ENCODE results near the gene TENM3.

TENM3 gene

DNA sequence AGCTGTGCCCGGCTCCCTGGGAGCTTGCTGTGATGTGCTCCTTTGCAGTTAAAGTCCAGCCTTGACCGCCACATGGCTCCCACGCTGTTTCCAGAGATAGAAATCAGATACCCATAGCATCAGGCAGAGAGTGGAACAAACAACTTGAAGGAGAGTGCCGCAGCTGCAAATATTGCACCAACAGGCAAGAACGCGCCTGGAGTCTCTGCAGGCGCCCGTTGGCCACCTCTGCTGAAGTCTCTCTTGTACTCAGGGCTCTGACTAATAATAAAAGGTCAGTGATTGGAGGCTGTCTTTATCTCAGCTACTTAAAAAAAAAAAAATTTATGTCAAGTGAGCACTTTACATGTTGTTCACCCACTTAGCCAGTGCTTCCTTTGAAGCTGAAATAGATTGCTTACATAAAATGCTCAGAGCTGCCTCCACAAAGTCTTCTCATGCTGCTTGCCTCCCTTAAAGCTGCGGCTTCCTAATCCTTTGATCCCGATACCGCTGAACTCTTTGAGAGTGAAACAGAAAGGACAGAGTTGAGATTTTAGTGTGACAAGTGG lies 30.9 kb upstream of the TENM3 start:
- Histone ChIP-seq H3K36me3 (ENCODE audit: control insufficient read depth in 1 of 2, insufficient read depth in 2 of 2, low read length in 2 of 2) (no peaks in the 10 kb centered on the region), H3K9me3 (ENCODE audit: control insufficient read depth in 1 of 2, low read length in 2 of 2) (no peaks in the 10 kb centered on the region), H3K4me1 (ENCODE audit: control insufficient read depth in 1 of 2, insufficient read depth in 2 of 2, low read length in 2 of 2) (peaks cover 2 to 10% of the 10 kb centered on the region in 2 donors), H3K27ac (ENCODE audit: low read length) (no peak overlapping the region), H3K27me3 (ENCODE audit: low read depth, low read length) (no peaks in the 10 kb centered on the region), H3K4me3 (ENCODE audit: low read depth in 1 of 2, low read length in 2 of 2) (no peak overlapping the region)

GRCh38 chr4:182213004-182213403 lies 30.2 kb upstream of the TENM3 start:
- Histone ChIP-seq H3K4me1 (ENCODE audit: control insufficient read depth in 1 of 2, insufficient read depth in 2 of 2, low read length in 2 of 2) (peaks cover 0 to 4% of the 10 kb centered on the region in 2 donors), H3K4me3 (ENCODE audit: low read depth in 1 of 2, low read length in 2 of 2) (no peak overlapping the region), H3K27me3 (ENCODE audit: low read depth, low read length) (no peaks in the 10 kb centered on the region), H3K9me3 (ENCODE audit: control insufficient read depth in 1 of 2, low read length in 2 of 2) (no peaks in the 10 kb centered on the region), H3K36me3 (ENCODE audit: control insufficient read depth in 1 of 2, insufficient read depth in 2 of 2, low read length in 2 of 2) (no peaks in the 10 kb centered on the region), H3K27ac (ENCODE audit: low read length) (no peak overlapping the region)

GRCh38 chr4:182215148-182215547 lies 28.1 kb upstream of the TENM3 start:
- Histone ChIP-seq H3K27me3 (ENCODE audit: low read depth, low read length) (no peaks in the 10 kb centered on the region), H3K27ac (ENCODE audit: low read length) (no peak overlapping the region), H3K4me3 (ENCODE audit: low read depth in 1 of 2, low read length in 2 of 2) (no peak overlapping the region), H3K9me3 (ENCODE audit: control insufficient read depth in 1 of 2, low read length in 2 of 2) (no peaks in the 10 kb centered on the region), H3K4me1 (ENCODE audit: control insufficient read depth in 1 of 2, insufficient read depth in 2 of 2, low read length in 2 of 2) (no peaks in the 10 kb centered on the region), H3K36me3 (ENCODE audit: control insufficient read depth in 1 of 2, insufficient read depth in 2 of 2, low read length in 2 of 2) (no peaks in the 10 kb centered on the region)

- no peak overlapping the region for H3K4me3 ChIP-seq (ENCODE audit: low read depth in 1 of 2, low read length in 2 of 2)
- no peaks in the 10 kb centered on the region for H3K9me3 ChIP-seq (ENCODE audit: control insufficient read depth in 1 of 2, low read length in 2 of 2)
- H3K36me3 ChIP-seq (ENCODE audit: control insufficient read depth in 1 of 2, insufficient read depth in 2 of 2, low read length in 2 of 2) = no peaks in the 10 kb centered on the region
- no peak overlapping the region for H3K27ac ChIP-seq (ENCODE audit: low read length)
- no peaks in the 10 kb centered on the region for H3K4me1 ChIP-seq (ENCODE audit: control insufficient read depth in 1 of 2, insufficient read depth in 2 of 2, low read length in 2 of 2)
- H3K27me3 ChIP-seq (ENCODE audit: low read depth, low read length) = no peaks in the 10 kb centered on the region
Observed at GRCh38 chr4:182216005-182216404, 27.2 kb upstream of the TENM3 start.

GRCh38 chr4:182219411-182220056 lies 23.7 kb upstream of the TENM3 start:
- Histone ChIP-seq H3K4me1 (ENCODE audit: control insufficient read depth in 1 of 2, insufficient read depth in 2 of 2, low read length in 2 of 2) (no peaks in the 10 kb centered on the region), H3K9me3 (ENCODE audit: control insufficient read depth in 1 of 2, low read length in 2 of 2) (no peaks in the 10 kb centered on the region), H3K27me3 (ENCODE audit: low read depth, low read length) (no peaks in the 10 kb centered on the region)

DNA sequence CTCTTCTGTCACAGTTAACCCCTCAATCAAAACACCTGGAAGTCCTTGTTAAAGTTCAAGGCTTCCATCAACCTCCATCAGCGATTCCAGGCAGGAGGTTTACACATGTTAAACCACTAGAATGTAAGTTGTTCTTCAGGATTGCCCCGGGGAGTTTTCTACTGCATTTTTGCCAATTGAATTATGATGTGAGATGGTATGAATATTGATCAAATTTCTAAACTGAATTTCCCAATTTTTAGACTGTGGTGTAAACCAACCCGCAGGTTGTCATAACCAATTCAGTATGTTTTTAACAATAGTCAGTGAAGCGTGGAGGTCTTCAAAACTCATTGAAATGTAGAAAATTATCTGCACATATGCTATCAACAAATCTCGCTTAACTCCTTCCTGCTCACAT lies 21.2 kb upstream of the TENM3 start:
- H3K36me3 ChIP-seq (ENCODE audit: control insufficient read depth in 1 of 2, insufficient read depth in 2 of 2, low read length in 2 of 2) = no peaks in the 10 kb centered on the region
- H3K9me3 ChIP-seq (ENCODE audit: control insufficient read depth in 1 of 2, low read length in 2 of 2) = no peaks in the 10 kb centered on the region
- no peaks in the 10 kb centered on the region for H3K27me3 ChIP-seq (ENCODE audit: low read depth, low read length)
- no peaks in the 10 kb centered on the region for H3K4me1 ChIP-seq (ENCODE audit: control insufficient read depth in 1 of 2, insufficient read depth in 2 of 2, low read length in 2 of 2)
- no peak overlapping the region for H3K4me3 ChIP-seq (ENCODE audit: low read depth in 1 of 2, low read length in 2 of 2)
- H3K27ac ChIP-seq (ENCODE audit: low read length) = no peak overlapping the region

More at GRCh38 chr4:182219411-182220056, 23.7 kb upstream of the TENM3 start:
- Histone ChIP-seq H3K4me3 (ENCODE audit: low read depth in 1 of 2, low read length in 2 of 2) (no peak overlapping the region), H3K27ac (ENCODE audit: low read length) (no peak overlapping the region), H3K36me3 (ENCODE audit: control insufficient read depth in 1 of 2, insufficient read depth in 2 of 2, low read length in 2 of 2) (no peaks in the 10 kb centered on the region)

GRCh38 chr4:182222766-182223165 lies 20.4 kb upstream of the TENM3 start:
- Histone ChIP-seq H3K4me1 (ENCODE audit: control insufficient read depth in 1 of 2, insufficient read depth in 2 of 2, low read length in 2 of 2) (no peaks in the 10 kb centered on the region), H3K36me3 (ENCODE audit: control insufficient read depth in 1 of 2, insufficient read depth in 2 of 2, low read length in 2 of 2) (no peaks in the 10 kb centered on the region), H3K4me3 (ENCODE audit: low read depth in 1 of 2, low read length in 2 of 2) (no peak overlapping the region), H3K9me3 (ENCODE audit: control insufficient read depth in 1 of 2, low read length in 2 of 2) (no peaks in the 10 kb centered on the region), H3K27ac (ENCODE audit: low read length) (no peak overlapping the region), H3K27me3 (ENCODE audit: low read depth, low read length) (no peaks in the 10 kb centered on the region)

DNA sequence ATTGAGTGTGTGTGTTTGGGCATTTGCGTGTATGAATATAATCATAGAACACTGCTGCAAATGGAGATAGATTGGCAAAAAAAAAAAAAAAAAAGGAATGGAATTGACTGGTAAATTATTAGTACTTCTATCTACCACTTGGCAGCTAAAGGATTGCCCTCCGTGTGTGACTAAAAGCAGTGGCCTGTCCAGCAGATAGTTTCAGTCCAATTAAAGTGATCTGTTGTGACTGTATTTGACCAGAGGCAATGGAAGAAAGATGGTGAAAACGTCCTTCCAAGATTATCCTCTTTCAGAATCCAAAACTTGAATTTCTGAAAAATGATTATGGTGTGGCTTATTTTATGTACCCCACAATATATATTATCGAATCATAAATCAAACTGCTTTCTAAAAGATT lies 19.5 kb upstream of the TENM3 start:
- H3K4me3 ChIP-seq (ENCODE audit: low read depth in 1 of 2, low read length in 2 of 2) = no peak overlapping the region
- H3K9me3 ChIP-seq (ENCODE audit: control insufficient read depth in 1 of 2, low read length in 2 of 2) = no peaks in the 10 kb centered on the region
- H3K27ac ChIP-seq (ENCODE audit: low read length) = no peak overlapping the region
- H3K36me3 ChIP-seq (ENCODE audit: control insufficient read depth in 1 of 2, insufficient read depth in 2 of 2, low read length in 2 of 2) = no peaks in the 10 kb centered on the region
- H3K27me3 ChIP-seq (ENCODE audit: low read depth, low read length) = no peaks in the 10 kb centered on the region
- H3K4me1 ChIP-seq (ENCODE audit: control insufficient read depth in 1 of 2, insufficient read depth in 2 of 2, low read length in 2 of 2) = no peaks in the 10 kb centered on the region

- Histone ChIP-seq H3K9me3 (ENCODE audit: control insufficient read depth in 1 of 2, low read length in 2 of 2) (no peaks in the 10 kb centered on the region), H3K4me3 (ENCODE audit: low read depth in 1 of 2, low read length in 2 of 2) (no peak overlapping the region), H3K27ac (ENCODE audit: low read length) (no peak overlapping the region), H3K27me3 (ENCODE audit: low read depth, low read length) (no peaks in the 10 kb centered on the region), H3K4me1 (ENCODE audit: control insufficient read depth in 1 of 2, insufficient read depth in 2 of 2, low read length in 2 of 2) (no peaks in the 10 kb centered on the region), H3K36me3 (ENCODE audit: control insufficient read depth in 1 of 2, insufficient read depth in 2 of 2, low read length in 2 of 2) (no peaks in the 10 kb centered on the region)
Observed at GRCh38 chr4:182224192-182224850, 18.9 kb upstream of the TENM3 start.

- Histone ChIP-seq H3K36me3 (ENCODE audit: control insufficient read depth in 1 of 2, insufficient read depth in 2 of 2, low read length in 2 of 2) (no peaks in the 10 kb centered on the region), H3K27ac (ENCODE audit: low read length) (no peak overlapping the region), H3K4me1 (ENCODE audit: control insufficient read depth in 1 of 2, insufficient read depth in 2 of 2, low read length in 2 of 2) (no peaks in the 10 kb centered on the region), H3K9me3 (ENCODE audit: control insufficient read depth in 1 of 2, low read length in 2 of 2) (no peaks in the 10 kb centered on the region), H3K27me3 (ENCODE audit: low read depth, low read length) (no peaks in the 10 kb centered on the region), H3K4me3 (ENCODE audit: low read depth in 1 of 2, low read length in 2 of 2) (no peak overlapping the region)
Observed at GRCh38 chr4:182225257-182225852, 17.8 kb upstream of the TENM3 start.

GRCh38 chr4:182227611-182228010 lies 15.6 kb upstream of the TENM3 start:
- Histone ChIP-seq H3K4me3 (ENCODE audit: low read depth in 1 of 2, low read length in 2 of 2) (no peak overlapping the region), H3K9me3 (ENCODE audit: control insufficient read depth in 1 of 2, low read length in 2 of 2) (no peaks in the 10 kb centered on the region), H3K4me1 (ENCODE audit: control insufficient read depth in 1 of 2, insufficient read depth in 2 of 2, low read length in 2 of 2) (no peaks in the 10 kb centered on the region), H3K27ac (ENCODE audit: low read length) (no peak overlapping the region), H3K27me3 (ENCODE audit: low read depth, low read length) (no peaks in the 10 kb centered on the region), H3K36me3 (ENCODE audit: control insufficient read depth in 1 of 2, insufficient read depth in 2 of 2, low read length in 2 of 2) (no peaks in the 10 kb centered on the region)

Measured in muscle layer of duodenum (tissue), 2 donors.